HEK293T (cell line): ENCODE results near the gene SLC18A2.

ENCODE experiments used
- ELF4 ChIP-seq: fragments of 450-650 bp; IDR thresholded peaks from 2 replicates; pipeline ENCODE4 v1.6.1; 2017; ENCODE audit warnings: antibody characterized with exemption
- FOXA1 ChIP-seq: fragments of 450-650 bp; IDR thresholded peaks from 2 replicates; pipeline ENCODE4 v1.6.1; 2016; ENCODE audit warnings: mild to moderate bottlenecking
- FOXM1 ChIP-seq: fragments of 450-650 bp; IDR thresholded peaks from 2 replicates; pipeline ENCODE4 v1.6.1; 2017; ENCODE audit warnings: mild to moderate bottlenecking, borderline replicate concordance
- HDGF ChIP-seq: fragments of 450-650 bp; IDR thresholded peaks from 2 replicates; pipeline ENCODE4 v1.6.1; 2017; ENCODE audit warnings: antibody characterized with exemption, borderline replicate concordance
- PKNOX1 ChIP-seq: fragments of 450-650 bp; IDR thresholded peaks from 2 replicates; pipeline ENCODE4 v1.6.1; 2016
- SP1 ChIP-seq: fragments of 450-650 bp; IDR thresholded peaks from 2 replicates; pipeline ENCODE4 v1.6.1; 2017
- ZNF384 ChIP-seq: fragments of 450-650 bp; IDR thresholded peaks from 2 replicates; pipeline ENCODE4 v1.6.1; 2016

GRCh38 chr10:117255835-117256460 is 15.0 kb downstream of the SLC18A2 start:
- no peak for TF ChIP-seq PKNOX1
- no peak for TF ChIP-seq SP1
- no peak for TF ChIP-seq FOXA1
- no peak for TF ChIP-seq ZNF384
- no peak for TF ChIP-seq FOXM1
- TF ChIP-seq HDGF, result no peak
- no peak for TF ChIP-seq ELF4
